ENCODE measurements around the gene C19orf81.

C19orf81 gene

DNA sequence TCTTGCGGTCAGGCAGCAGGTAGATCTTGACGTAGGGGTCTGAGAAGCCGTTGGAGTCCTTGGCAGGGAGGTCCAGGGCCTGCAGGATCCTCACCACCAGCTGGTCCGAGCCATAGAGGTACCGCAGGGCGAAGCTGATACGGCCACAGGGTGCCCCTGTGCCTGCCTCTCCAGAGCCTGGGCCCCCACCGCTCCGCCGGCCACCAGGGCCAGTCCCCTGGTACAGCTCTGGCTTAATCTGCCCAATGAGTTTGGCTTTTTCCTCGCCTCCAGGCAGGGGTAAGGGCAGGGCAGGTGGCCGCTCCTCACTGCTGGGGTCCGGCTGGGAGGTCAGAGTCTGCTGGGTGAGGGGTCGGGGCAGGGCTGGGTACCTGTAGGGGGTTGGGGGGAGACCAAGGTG is 19.4 kb upstream of the C19orf81 start:
- DNase-seq (ENCODE audit: low spot score): no peak

DNA sequence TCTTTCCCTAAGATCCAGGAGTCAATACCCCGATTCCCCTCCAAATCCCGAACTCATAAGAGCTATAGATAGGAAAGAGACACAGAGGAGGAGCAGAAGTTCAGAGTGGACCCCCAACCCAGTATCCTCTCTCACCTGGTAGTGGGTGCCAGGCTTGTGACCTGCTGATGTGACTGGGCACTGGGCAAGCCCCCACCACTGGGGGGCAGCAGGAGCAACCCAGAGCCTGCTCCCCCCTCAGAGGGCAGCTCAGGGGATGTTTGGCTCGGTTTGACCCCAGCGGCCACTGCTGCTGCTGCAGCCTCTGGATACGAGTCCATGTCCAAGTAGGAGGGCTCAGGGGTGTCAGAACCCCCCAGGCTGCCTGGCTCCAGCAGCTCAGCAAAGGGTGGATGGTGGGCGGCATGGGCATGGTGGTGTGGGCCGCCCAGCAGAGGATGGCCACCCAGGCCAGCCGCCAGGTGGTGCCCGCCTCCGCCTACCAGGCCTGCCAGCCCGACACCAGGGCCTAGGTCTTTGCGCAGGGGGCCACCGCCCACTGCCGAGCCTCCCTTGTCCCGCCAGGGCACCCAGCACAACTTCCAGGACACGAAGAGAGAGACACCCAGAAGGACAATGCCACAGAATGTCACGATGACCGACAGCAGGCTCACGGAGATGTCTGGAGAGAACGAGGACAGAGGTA is 17.0 kb upstream of the C19orf81 start:
- no peak for DNase-seq (ENCODE audit: low spot score)

- DNase-seq (ENCODE audit: low spot score): no peak
Observed at GRCh38 chr19:50633359-50633758, 15.9 kb upstream of the C19orf81 start.

DNA sequence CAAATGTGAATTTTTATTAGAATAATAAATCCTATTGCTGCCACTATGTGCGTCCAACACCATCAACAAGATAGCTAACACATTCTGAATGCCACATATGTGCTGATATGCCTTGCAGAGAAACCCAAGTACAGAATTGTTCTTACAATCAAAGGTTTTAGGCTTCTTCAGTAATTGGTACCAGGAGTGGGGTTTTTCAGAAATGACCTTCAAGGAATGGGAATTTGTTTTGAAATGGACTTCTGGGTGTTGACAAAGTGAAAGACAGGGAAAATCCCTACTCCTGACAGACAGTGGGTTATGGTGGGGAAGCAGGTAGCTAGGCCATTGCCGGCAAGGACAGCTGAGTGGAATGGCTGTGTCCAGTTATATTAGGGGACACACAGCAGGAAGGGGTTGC is 15.3 kb upstream of the C19orf81 start:
- DNase-seq (ENCODE audit: low spot score): no peak

GRCh38 chr19:50636317-50637085 is 12.7 kb upstream of the C19orf81 start:
- DNase-seq (ENCODE audit: low spot score): no peak

DNA sequence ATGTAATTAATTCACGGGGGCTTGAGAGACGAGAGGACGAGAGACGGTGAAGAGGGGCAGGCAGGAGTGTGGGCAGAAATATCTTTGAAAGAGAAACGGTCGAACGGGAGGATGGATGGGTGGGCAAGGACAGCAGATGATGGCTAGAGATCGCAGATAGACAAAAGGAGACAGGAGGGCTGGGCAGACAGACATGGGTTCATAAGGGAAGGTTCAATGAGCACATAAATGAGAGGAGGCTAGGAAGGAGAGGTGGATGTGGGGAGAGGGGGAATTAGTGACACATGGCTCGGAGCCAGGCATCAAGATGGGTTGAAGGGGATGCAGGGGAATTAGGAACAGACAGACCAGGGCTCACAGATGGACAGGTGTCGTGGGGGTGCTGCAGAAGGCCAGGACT is 10.6 kb upstream of the C19orf81 start:
- DNase-seq (ENCODE audit: low spot score): no peak

GRCh38 chr19:50639121-50640112 is 9.8 kb upstream of the C19orf81 start, which contains the start of gene SYT3:
SYT3 (minus strand) TSS chr19:50639881; CDS start chr19:50637411, 2,470 bp downstream.
- DNase-seq (ENCODE audit: low spot score): peak; percentile 91

DNA sequence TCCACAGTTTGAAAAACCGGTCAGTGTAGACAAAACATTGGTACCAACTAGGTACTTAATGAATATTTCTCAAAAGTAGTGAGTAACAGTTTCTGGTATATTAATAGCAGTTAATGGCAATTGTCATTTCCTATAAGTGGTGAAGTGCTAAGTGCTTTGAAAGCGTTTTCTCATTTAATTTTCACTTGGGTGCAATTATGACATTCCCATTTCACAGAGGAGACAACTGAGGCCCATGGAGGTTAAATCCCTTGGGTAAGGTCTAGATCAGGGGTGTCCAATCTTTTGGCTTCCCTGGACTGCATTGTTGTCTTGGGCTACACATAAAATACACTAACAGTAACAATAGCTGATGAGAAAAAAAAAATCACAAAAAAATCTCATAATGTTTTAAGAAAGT is 8.9 kb upstream of the C19orf81 start:
- no peak for DNase-seq (ENCODE audit: low spot score)

- DNase-seq (ENCODE audit: low spot score): no peak
Observed at GRCh38 chr19:50644315-50644915, 4.8 kb upstream of the C19orf81 start.

DNA sequence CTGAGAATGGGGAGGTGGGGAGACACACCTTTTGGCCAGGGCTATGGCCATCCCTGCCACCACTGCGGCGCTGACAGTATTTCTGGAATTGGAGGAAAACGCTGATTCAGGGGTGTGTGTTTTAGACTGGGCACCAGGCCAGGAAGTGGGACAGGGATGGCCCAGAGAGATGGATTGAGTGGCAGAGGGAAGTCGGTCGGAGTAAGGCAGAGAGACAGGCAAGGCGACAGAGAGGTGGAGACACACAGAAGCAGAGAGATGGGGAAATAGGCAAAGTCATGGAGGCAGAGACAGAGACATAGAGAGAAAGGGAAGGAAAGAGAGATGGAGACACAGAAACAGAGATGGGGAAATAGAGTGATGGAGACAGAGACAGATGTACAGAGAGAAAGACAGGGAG is 4.1 kb upstream of the C19orf81 start:
- DNase-seq (ENCODE audit: low spot score): no peak

- peak; percentile 77 for DNase-seq (ENCODE audit: low spot score)
Observed at GRCh38 chr19:50646074-50646807, 3.0 kb upstream of the C19orf81 start.

- DNase-seq (ENCODE audit: low spot score): no peak
Observed at GRCh38 chr19:50647879-50648615, 1.2 kb upstream of the C19orf81 start.

DNA sequence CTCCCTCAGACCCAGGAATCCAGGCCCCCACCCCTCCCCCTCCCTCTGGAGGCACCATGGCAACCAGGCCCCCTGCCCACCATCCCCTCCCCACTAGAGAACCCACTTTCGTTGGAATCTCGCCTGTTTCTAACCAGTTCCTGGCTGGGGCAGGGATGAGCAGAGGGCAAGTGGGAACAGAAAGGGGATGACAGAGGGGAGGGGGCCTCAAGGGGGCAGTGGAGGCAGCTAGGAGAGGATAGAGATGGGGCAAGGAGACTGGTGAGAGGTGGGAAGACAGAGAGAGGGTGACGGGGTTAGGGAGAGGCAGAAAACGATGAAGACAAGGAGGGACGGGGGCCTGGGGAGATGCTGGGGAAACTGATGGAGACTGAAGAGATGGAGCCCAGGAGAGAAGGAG is 586 bp upstream of the C19orf81 start:
- DNase-seq (ENCODE audit: low spot score): no peak

GRCh38 chr19:50651174-50651573 is 1.9 kb downstream of the C19orf81 start:
- DNase-seq (ENCODE audit: low spot score): no peak

DNA sequence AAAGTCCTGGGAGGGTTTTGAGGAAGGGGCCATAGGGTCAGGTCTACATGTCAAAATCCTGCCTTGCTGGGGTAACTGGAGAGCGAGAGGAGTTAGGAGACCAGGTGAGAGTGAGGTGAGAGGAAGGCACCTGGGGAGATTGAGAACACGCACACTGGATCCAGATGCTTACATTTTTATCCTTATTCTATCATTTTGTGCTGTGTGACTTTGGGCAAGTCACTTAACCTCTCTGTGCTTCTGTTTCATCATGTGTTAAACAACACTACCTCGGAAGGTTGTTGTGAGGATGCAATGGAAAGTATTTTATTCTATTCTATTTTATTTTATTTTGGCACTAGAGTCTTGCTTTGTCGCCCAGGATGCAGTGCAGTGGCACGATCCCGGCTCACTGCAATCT is 3.5 kb downstream of the C19orf81 start:
- DNase-seq (ENCODE audit: low spot score): no peak

DNA sequence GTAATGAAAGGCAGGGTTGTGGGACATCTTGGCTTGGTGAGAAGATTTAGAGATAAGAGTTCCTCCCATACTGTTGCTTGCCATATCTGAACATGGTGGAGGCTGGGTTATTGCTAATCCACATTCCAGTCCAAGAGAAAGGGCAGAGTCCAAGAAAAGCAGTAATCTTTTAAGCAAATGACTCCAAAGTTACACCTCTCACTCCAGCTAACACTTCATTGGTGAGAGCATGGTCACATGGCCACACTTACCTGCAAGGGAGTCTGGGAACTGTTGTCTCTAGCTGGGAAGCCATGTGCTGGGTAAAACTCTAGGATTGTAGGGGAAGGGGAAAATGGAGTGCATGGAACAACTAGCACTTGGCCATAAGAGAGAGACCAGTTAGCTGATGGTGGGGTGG is 5.6 kb downstream of the C19orf81 start:
- no peak for DNase-seq (ENCODE audit: low spot score)

- DNase-seq (ENCODE audit: low spot score): no peak
Observed at GRCh38 chr19:50657222-50657669, 8.0 kb downstream of the C19orf81 start.

- DNase-seq (ENCODE audit: low spot score): peak; percentile 96
Observed at GRCh38 chr19:50657712-50658440, 8.6 kb downstream of the C19orf81 start.

DNA sequence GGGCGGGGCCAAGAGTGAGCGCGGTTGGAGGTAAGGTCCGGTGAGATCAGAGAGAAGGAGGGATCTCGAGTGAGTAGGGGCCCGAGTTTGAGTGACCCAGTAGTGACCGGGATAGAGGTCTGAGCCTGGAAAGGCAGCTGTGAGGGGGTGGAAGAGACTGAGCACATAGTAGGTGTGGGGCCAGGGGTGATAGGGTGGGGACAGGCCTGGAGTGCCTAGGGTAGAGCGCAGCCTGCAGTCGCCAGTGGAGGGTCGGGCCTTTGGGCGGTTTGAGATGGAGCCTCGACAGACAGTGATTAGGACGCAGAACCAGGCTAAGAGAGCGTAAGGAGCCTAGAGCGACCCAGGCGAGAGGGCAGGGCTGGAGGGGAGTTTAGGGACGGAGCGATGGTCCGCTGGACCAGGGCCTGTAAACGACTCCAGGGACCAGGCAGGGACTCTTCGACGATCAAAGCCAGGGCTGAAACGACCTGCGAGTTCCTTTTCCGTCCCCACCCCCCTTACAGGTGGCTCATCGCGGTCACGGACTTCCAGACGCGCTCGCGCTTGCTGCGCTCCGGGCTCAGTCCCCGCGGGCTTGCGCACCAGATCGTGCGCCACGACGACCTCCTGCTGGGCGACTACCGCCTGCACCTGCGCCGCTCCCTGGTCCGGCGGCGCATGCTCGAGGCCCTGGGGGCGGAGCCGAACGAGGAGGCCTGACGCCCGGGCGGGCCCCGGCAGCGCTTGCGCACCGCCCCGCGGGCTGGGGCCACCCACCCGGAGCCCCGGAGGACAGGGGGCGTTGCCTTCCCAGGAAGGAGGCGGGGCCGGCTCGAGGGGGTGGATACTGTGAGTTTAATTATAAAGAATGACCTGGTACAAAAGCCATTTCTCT is 9.4 kb downstream of the C19orf81 start:
- DNase-seq (ENCODE audit: low spot score): peak; percentile 98
